Occipital lobe (tissue), 2 donors: ENCODE results near the gene ZNF576. TPM values are rescaled to one million over a fixed set of nuclear protein-coding genes. Genes with fewer than 3 reads are reported as not detected.
"Not testable (repeated sequence)": the region's sequence is repeated elsewhere in the genome, so short reads cannot be mapped to it uniquely, and the experiment has no call there.

ENCODE experiments used
- DNase-seq: peaks from one replicate; lab custom pipeline; 2025; lab: John Stamatoyannopoulos, UW
- total RNA-seq: library from RNA; depleted of rRNA; stranded (reverse); fragments of >200 nt; gene quantifications from one replicate; pipeline ENCODE4 v1.2.3, GENCODE V29; 2014

Gene ZNF576
- total RNA-seq, 1 donor from 2014 or later: 5.1 TPM

GRCh38 chr19:43625918-43626579 lies 29.7 kb downstream of the ZNF576 start:
- DNase-seq: no peak

DNA sequence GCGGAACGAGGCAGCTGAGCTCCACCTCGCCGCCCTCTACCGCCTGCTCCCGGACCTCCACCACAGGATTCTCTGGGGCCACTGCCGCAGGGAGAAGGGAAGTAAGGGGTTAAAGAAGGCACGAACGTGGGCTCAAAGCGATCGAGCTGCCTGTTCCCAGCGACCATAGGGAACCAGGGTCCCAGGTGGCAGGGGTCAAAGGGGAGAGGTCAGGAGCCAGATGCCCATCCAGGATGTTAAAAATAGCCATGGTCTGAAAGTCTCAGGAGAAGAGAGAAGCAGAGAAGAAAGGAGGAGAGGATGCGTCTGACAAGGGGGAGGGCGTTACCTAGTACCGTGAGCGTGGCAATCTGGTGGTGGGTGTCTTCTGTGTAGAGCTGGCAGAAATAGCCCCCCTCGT lies 30.4 kb downstream of the ZNF576 start:
- no peak for DNase-seq

DNA sequence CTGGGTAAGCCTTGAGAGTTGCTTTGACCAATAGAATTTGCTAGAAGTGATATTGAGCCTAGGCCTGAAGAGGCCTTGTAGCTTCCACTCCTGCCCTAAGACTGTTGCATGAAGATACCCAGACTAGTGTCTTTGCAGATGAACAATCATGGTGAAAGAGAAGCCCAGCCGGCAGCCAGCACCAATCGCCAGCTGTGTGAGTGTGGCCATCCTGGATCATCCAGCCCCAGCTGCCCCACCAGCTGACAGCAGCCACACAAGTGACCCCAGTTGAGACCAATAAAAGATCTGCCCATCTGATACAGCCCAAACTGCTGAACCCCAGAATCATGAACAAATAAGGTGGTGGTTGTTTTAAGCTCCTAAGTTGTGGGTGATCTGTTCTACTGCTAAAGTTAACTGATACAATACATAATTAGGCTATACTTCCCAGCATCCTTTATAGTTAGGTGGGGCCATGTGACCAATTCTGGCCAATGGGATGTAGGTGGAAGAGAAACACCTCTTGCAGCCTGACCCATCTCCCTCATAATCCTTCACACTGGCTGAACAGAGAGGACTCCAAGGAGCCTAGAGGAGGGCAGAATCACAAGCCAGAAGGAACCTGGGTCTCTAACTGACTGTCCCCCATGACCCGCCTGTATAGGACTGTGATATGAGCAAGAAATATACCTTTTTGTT lies 32.4 kb downstream of the ZNF576 start:
- no peak for DNase-seq

GRCh38 chr19:43631491-43631890 lies 35.1 kb downstream of the ZNF576 start:
- DNase-seq: no peak

DNA sequence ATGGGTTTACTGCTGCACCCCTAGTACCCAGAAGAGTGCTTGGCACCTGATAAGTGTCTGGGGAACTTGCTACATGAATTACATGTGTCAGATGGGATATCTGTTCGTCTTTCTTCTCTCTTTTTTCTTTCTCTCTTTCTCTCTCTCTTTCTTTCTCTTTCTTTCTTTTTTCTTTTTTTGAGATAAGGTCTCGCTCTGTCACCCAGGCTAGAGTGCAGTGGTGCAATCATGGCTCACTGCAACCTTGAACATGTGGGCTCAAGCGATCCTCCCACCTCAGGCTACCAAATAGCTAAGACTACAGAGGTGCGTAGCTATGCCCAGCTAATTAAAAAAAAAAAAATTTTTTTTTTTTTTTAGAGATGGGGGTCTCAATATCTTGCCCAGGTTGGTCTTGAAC lies 37.1 kb downstream of the ZNF576 start:
- no peak for DNase-seq

DNA sequence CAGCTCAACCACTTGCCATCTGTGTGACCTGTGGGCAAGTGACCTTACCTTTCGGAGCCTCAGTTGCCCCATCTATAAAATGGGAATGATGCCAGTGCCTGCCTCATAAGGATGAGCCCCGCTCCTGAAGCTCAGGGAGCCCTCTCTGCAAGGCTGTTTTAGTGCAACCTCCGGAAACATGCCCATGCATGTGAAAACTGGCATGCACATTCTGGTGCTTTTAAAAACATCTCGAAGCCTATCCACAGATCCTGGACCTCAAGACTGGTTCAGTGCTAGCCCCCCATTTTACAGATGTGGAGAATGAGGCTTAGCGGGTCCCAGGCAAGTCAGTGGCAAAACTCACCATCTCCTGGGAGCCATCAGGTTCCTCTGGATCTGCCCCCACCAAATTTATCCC lies 37.7 kb downstream of the ZNF576 start:
- DNase-seq: no peak

DNA sequence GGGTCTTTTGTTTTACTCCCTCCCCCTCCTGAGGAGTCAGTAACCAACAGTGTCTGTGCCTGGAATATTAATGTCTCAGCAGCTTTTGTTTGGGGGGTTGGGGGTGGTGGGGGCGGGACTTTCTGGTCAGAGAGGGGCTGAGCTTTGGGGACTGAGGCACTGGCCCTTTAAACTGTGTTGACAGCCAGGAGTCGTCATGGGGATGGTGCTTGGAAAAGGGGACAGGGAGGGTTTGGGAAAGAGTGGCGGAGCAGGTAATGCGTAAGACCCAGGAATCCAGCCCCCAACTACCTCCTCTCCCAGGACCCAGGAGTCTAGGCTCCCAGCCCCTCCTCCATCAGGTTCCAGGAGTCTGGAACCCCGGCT lies 38.1 kb downstream of the ZNF576 start:
- DNase-seq: peak; percentile 25

- DNase-seq: peak; percentile 48
Measured at GRCh38 chr19:43634872-43635560, 38.6 kb downstream of the ZNF576 start.

DNA sequence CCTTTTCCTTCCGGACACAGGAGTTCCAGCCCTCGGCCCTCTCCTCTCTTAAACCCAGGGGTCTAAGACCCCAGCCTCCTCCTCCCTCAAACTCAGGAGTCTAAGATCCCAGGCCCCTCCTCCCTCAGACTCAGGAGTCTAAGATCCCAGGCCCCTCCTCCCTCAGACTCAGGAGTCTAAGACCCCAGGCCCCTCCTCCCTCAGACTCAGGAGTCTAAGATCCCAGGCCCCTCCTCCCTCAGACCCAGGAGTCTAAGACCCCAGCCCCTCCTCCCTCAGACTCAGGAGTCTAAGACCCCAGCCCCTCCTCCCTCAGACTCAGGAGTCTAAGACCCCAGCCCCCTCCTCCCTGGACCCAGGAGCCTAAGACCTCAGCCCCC lies 39.2 kb downstream of the ZNF576 start:
- DNase-seq: not testable (repeated sequence)

- DNase-seq: peak; percentile 37
Measured at GRCh38 chr19:43636121-43636683, 39.8 kb downstream of the ZNF576 start.

DNA sequence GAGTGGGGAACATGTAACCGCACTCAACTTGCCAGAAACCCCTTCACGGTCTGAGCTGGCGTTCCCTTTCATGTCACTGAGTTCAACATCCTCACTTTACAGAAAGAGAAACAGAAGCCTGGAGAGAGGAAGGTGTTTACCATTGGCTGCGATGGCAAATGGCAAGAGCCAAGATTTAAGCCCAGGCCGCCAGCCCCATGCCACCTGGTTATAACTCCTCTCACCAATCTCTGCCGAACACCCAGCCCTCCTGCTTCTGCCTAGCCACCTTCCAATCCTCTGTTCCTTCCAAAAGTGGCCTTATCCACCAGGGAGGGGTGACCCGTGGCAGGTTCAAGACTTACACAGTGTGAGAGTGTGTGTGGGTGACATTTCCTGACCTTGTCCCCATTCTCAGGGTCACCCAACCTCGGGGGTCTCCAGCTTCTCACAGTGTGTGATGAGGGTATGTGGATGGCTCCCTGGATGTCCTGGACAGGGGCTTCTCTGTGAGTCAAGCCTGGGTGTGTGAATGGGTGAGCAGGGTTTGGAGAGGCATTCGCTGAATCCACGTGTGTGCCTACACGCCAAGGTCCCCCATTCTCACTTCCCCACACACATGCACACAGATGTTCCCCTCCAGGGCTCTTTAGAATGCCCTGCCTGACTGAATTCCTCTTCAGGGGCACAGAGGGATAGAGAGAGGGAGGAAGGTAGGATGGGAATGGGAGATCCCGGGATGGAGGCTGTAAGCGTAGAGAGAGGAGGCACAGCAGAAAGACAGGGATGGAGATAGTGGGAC lies 42.0 kb downstream of the ZNF576 start:
- DNase-seq: no peak

GRCh38 chr19:43638995-43639518 lies 42.7 kb downstream of the ZNF576 start:
- DNase-seq: no peak

DNA sequence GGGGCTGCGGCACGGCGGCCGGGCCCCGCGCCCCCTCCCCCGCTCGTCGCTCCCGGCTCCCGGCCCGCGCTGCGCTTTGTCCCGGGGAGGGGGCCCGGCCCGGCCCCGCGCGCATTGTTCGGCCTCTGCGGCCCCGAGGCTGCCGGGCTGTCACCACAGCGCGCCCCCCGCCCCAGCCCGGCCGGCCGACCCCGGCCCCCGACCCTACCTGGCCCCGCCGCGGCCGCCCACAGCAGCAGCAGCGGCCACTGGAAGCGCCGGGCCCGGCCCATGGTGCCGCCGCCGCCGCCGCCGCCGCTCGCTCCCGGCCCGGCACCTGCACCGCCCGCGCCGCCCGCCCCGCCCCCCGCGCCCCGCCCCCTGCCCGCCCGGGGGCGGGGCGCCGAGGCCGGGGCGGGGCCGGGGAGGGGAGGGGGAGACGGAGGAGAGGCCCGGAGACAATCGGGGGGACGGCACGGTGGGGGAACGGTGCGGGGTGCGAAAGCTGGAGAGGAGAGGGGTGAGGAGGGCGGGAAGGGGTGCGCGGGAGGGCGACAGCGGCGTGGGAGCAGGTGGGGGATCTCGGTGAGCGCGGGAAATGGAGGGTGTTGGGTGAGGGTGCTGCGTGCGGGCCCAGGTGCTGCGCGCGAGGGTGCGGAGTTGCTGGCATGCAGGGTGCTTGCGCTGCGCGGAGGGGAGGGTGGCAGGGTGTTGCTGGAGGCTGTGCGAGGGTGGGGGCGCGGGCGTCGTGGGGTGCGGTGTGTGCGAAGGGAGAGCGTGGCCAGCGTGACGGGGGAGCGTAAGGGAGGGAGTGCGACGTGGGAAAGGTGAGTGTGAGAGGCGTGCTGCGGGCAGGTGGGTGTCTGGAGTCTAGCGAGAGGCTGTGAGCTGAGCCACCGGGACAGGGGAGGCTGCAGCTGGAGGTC lies 43.4 kb downstream of the ZNF576 start, which contains the start of gene CADM4:
Gene CADM4, minus strand, starts transcription at position 332 of the 905 bp plus-strand sequence. Its CDS starts 60 bp downstream, at position 272.
- peak; percentile 26 for DNase-seq

DNA sequence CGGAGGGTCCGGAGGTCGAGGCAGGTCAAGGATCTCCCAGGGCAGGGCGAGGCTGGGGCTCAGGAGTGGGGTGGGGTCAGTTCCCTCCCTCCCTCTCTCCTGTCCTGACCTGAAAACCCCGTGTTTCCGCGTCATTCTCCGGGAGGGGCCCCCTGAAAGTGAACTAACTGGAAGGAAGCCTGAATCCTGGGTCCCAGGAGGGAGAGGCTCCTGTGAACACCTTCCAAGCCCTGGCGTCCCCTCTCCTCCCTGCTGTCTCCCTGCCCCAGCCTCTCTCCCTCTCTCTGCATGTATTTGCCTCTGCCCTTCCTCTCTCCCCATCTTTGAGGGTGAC lies 44.0 kb downstream of the ZNF576 start:
- no peak for DNase-seq

DNA sequence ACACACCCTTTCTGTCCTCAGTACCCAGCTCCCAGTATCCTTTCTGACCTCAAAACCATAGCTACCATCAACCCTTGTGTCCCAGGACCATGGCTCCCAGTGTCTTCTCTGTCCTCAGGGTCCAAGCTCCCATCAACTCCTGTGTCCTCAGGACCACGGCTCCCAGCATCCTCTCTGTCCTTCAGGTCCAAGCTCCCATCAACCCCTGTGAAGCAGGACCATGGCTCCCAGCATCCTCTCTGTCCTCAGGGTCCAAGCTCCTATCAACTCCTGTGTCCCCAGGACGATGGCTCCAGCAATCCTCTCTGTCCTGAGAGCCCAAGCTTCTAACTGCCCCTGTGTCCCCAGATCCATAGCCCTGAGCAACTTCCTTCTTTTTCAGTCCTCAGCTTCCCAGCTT lies 44.9 kb downstream of the ZNF576 start:
- no peak for DNase-seq

GRCh38 chr19:43642531-43642930 lies 46.1 kb downstream of the ZNF576 start:
- no peak for DNase-seq

GRCh38 chr19:43643326-43643725 lies 46.9 kb downstream of the ZNF576 start:
- no peak for DNase-seq

- DNase-seq: no peak
Measured at GRCh38 chr19:43644181-43644580, 47.8 kb downstream of the ZNF576 start.

DNA sequence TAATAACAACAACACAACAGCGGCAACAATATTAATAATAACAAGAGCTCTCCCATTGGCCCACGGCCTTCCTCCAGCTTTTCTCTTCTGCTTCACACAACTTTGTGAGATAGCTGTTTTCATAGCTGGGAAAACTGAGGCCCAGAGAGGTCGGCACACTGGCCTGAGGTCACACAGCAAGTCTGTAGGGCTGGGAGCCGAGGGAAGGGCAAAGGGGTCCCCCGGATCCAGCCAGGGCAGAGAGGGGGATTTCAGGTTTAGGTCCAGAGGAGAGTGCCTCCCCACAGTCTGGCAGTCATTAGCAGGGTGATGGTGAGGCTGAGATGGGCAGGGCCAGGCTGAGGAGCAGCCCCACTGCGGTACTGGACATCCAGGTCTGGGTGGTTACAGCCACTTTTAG lies 52.2 kb downstream of the ZNF576 start:
- DNase-seq: no peak

DNA sequence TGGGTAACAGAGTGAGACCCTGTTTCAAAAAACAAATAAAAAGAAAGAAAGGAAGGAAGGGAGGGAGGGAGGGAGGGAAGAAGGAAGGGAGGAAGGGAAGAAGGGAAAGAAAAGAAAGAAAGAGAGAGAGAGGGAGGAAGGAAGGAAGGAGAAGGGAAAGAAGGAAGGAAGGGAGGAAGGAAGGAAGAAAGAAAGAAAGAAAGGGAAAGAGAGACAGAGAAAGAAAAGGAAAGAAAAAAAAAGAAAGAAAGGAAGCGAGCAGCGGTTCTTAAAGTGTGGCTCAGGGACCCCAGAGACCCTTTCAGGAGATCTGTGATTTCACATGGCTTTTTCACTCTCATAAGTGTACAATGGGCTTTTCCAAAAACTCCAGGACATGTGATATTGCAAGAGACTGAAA lies 53.1 kb downstream of the ZNF576 start:
- DNase-seq: no peak
